Amniotic stem cell (primary cell): ENCODE measurements around the gene PRRC2A.
A peak's percentile ranks its signal among the peaks of the same experiment; 100 is the strongest.

Experiments
- DNase-seq: peaks from one replicate; lab custom pipeline; 2025; lab: John Stamatoyannopoulos, UW

PRRC2A gene

DNA sequence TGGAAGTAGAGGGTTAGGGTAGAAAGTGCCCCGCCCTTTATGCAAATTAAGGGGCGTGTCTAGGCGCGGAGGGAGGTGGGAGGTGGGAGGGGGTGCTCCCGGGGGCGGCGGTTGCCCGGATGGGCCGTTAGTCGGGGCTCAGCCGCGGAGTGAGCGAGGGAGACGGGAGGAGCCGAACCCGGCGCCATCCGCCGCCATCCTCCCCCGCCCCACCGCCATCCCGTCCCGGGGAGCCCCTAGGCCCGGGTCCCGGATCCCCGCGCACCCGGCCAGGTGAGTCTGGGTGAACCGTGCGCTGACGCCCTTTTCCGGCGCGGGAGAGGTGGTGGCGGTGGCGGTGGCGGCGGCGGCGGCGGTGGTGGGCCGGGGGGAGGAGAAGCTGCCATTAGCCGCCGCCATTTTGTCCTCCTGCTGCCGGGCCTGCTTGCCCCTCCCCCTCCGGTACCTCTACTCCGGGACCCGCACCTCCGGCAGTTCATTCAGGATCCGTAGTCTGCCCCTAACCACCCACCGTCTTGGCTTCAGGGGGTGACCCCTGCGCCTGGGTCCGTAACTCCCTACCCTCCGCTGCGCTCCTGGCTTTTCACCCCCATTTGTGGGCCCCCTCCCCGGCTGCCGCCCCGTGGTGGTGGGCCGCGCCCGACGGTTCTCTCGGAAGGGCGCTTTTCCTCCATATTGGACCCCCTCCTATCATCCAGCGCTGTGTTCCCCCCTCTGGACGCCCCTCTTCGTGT is at the start of gene PRRC2A:
Gene PRRC2A, plus strand, starts transcription at position 130 of the 734 bp plus-strand sequence. CDS start 2,075 bp downstream, outside the sequence.
- DNase-seq, result no peak

DNA sequence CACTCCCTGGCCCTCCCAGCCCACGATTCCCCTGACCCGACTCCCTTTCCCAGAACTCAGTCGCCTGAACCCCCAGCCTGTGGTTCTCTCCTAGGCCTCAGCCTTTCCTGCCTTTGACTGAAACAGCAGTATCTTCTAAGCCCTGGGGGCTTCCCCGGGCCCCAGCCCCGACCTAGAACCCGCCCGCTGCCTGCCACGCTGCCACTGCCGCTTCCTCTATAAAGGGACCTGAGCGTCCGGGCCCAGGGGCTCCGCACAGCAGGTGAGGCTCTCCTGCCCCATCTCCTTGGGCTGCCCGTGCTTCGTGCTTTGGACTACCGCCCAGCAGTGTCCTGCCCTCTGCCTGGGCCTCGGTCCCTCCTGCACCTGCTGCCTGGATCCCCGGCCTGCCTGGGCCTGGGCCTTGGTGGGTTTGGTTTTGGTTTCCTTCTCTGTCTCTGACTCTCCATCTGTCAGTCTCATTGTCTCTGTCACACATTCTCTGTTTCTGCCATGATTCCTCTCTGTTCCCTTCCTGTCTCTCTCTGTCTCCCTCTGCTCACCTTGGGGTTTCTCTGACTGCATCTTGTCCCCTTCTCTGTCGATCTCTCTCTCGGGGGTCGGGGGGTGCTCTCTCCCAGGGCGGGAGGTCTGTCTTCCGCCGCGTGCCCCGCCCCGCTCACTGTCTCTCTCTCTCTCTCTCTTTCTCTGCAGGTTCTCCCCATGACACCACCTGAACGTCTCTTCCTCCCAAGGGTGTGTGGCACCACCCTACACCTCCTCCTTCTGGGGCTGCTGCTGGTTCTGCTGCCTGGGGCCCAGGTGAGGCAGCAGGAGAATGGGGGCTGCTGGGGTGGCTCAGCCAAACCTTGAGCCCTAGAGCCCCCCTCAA is 48.2 kb upstream of the PRRC2A start, which contains the start of gene LTA:
Gene LTA, plus strand, starts transcription at position 249 of the 871 bp plus-strand sequence. Its CDS starts 454 bp downstream, at position 703.
- DNase-seq, result no peak

GRCh38 chr6:31573239-31574105 is 47.0 kb upstream of the PRRC2A start:
- no peak for DNase-seq

DNA sequence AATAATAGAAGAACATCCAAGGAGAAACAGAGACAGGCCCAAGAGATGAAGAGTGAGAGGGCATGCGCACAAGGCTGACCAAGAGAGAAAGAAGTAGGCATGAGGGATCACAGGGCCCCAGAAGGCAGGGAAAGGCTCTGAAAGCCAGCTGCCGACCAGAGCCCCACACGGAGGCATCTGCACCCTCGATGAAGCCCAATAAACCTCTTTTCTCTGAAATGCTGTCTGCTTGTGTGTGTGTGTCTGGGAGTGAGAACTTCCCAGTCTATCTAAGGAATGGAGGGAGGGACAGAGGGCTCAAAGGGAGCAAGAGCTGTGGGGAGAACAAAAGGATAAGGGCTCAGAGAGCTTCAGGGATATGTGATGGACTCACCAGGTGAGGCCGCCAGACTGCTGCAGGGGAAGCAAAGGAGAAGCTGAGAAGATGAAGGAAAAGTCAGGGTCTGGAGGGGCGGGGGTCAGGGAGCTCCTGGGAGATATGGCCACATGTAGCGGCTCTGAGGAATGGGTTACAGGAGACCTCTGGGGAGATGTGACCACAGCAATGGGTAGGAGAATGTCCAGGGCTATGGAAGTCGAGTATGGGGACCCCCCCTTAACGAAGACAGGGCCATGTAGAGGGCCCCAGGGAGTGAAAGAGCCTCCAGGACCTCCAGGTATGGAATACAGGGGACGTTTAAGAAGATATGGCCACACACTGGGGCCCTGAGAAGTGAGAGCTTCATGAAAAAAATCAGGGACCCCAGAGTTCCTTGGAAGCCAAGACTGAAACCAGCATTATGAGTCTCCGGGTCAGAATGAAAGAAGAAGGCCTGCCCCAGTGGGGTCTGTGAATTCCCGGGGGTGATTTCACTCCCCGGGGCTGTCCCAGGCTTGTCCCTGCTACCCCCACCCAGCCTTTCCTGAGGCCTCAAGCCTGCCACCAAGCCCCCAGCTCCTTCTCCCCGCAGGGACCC is 46.1 kb upstream of the PRRC2A start:
- DNase-seq, result no peak

- DNase-seq, result no peak
Measured at GRCh38 chr6:31575335-31575901, 45.1 kb upstream of the PRRC2A start, which contains the start of gene TNF. Gene TNF, plus strand, starts transcription at chr6:31575565. Its CDS starts 177 bp downstream, at chr6:31575742.

DNA sequence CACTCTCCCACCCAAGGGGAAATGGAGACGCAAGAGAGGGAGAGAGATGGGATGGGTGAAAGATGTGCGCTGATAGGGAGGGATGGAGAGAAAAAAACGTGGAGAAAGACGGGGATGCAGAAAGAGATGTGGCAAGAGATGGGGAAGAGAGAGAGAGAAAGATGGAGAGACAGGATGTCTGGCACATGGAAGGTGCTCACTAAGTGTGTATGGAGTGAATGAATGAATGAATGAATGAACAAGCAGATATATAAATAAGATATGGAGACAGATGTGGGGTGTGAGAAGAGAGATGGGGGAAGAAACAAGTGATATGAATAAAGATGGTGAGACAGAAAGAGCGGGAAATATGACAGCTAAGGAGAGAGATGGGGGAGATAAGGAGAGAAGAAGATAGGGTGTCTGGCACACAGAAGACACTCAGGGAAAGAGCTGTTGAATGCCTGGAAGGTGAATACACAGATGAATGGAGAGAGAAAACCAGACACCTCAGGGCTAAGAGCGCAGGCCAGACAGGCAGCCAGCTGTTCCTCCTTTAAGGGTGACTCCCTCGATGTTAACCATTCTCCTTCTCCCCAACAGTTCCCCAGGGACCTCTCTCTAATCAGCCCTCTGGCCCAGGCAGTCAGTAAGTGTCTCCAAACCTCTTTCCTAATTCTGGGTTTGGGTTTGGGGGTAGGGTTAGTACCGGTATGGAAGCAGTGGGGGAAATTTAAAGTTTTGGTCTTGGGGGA is 44.4 kb upstream of the PRRC2A start:
- no peak for DNase-seq

GRCh38 chr6:31576897-31577578 is 43.5 kb upstream of the PRRC2A start:
- no peak for DNase-seq

GRCh38 chr6:31577579-31577966 is 42.9 kb upstream of the PRRC2A start:
- no peak for DNase-seq

DNA sequence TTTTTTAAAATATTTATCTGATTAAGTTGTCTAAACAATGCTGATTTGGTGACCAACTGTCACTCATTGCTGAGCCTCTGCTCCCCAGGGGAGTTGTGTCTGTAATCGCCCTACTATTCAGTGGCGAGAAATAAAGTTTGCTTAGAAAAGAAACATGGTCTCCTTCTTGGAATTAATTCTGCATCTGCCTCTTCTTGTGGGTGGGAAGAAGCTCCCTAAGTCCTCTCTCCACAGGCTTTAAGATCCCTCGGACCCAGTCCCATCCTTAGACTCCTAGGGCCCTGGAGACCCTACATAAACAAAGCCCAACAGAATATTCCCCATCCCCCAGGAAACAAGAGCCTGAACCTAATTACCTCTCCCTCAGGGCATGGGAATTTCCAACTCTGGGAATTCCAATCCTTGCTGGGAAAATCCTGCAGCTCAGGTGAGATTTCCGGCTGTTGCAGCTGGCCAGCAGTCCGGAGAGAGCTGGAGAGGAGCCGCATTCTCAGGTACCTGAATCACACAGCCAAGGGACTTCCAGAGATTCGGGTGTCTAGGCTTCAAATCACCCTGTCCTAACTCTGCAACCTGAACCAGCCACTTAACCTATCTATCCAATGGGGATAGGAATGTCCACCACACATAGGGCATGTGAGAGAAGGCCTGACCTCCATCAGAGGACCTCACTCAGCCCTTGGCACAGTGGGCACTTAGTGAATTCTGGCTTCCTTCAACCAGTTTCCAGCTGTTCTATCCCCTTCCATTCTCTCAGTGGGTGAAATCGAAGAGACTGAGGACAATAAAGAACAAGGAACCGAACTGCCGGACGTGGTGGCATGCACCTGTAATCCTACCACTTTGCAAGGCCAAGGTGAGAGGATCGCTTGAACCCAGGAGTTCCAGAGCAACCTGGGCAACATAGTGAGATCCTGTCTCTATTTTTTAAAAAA is 42.1 kb upstream of the PRRC2A start:
- DNase-seq, result no peak

GRCh38 chr6:31579119-31579505 is 41.4 kb upstream of the PRRC2A start:
- DNase-seq, result no peak

GRCh38 chr6:31579546-31580437 is 40.7 kb upstream of the PRRC2A start:
- no peak for DNase-seq

GRCh38 chr6:31580438-31580740 is 40.1 kb upstream of the PRRC2A start:
- DNase-seq, result no peak

DNA sequence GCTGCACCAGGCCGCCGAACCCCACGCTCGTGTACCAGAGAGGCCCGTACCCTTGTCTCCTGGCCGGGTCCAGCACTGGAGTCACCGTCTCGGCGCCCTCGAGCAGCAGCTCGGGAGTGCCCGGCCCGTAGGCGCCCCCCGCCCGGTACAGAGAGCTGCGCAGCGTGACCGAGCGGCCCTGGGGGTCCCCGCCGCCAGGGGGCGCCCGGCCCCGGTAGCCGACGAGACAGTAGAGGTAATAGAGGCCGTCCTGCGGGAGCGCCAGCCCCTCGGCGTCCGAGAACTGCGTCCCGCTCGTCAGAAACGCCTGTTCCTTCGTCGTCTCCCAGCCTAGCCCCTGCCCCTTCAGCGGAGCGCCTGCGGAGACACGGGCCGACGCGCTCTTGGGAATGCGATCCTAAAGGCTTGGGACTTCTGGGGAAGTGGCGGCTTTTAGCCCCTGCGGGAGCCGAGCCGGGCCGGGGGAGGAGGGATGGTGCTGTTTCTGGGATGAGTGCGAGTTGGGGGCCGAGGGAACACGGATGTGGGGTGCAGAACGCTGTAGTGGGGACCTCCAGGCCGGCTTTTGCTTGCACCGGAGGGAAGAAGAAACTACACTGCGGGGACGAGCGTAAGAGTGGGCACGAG is 39.6 kb upstream of the PRRC2A start:
- DNase-seq, result peak; percentile 43

DNA sequence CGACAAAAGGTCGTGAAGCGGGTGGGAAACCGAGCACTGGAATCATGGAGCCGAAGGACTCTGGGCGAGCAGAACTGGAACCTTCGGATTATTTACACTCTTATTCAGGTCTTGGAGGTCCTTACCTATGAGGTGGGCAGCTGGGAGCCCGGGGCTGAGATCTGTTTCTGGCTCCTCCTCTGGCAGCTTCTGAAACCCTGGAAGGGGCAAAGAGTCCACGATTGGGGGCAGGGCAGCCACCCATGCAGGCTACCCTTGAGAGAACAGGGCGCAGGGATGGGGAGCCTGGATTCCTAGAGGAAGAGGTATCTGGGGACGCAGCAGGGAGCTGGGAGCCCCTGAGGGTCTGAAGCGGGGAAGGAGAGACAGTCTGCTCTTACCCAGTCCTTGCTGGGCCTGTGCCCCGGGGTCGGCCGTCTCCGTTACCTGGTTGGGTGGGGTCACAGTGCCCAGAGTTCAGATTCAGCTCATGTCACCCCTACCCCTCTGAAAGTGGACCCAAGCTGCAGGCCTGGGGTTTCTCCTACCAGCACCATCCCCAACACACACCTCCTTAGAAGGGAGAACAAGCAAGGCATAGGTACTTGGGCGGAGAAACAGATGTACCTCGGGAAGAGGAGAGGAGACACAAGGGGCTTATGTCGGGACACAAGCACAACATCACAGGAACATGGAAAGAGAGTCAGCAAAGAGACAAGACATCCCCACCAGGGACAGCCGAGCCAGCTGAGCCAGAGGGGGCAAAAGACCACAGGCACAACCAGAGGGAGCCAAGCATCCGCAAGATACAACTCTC is 38.9 kb upstream of the PRRC2A start:
- no peak for DNase-seq

DNA sequence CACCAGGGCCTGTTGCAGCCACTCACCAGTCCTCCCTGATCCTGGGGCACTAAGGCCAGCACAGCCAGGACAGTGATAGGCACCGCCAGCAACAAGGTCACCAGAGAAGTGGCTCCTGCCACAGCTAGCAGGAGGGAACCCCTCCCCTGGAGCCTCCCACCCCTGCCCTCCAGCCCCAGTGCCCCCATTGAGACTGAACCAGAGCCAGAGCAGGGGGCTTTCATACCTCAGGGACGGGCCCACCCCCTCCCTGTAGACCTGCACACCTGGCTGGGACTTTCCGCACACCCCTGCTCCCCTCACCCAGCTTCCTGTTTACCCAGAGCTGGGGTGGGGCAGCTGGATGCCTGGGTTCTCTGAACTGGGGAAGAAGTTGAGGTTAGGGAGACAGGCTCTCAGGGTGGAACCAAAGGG is 38.3 kb upstream of the PRRC2A start, which contains the start of gene LTB:
Gene LTB, minus strand, starts transcription at position 195 of the 414 bp plus-strand sequence. Its CDS starts 7 bp downstream, at position 188.
- DNase-seq, result no peak

GRCh38 chr6:31585491-31585890 is 35.0 kb upstream of the PRRC2A start:
- DNase-seq, result no peak
